H9 (cell line): ENCODE data around the gene RCAN1. TPM values are rescaled to one million over a fixed set of nuclear protein-coding genes. Genes with fewer than 3 reads are reported as not detected.

ENCODE experiments used
- DNase-seq: peaks from one replicate; pipeline ENCODE4 v3.0.0-alpha.2; 2017
- H2AFZ ChIP-seq: one replicate; pipeline ENCODE4 v1.6.1; 2013; ENCODE audit warnings: mild to moderate bottlenecking, low read length, control low read depth, moderate library complexity
- H2AK5ac ChIP-seq: 2 replicates; pipeline ENCODE4 v1.6.1; 2013; ENCODE audit warnings: low read length, control low read depth, mixed read lengths; ENCODE audit not compliant: insufficient read length
- H2BK120ac ChIP-seq: one replicate; pipeline ENCODE4 v1.6.1; 2013; ENCODE audit warnings: low read depth, mild to moderate bottlenecking, low read length, control low read depth, inconsistent platforms; ENCODE audit not compliant: poor library complexity, severe bottlenecking
- H2BK12ac ChIP-seq: 2 replicates; pipeline ENCODE4 v1.6.1; 2013; ENCODE audit warnings: low read length, control low read depth, mixed read lengths, low read depth; ENCODE audit not compliant: insufficient read length
- H2BK15ac ChIP-seq: 2 replicates; pipeline ENCODE4 v1.6.1; 2013; ENCODE audit warnings: low read depth, low read length, control low read depth
- H2BK20ac ChIP-seq: one replicate; pipeline ENCODE4 v1.6.1; 2013; ENCODE audit warnings: low read depth, mild to moderate bottlenecking, low read length, control low read depth, inconsistent platforms; ENCODE audit not compliant: poor library complexity, severe bottlenecking
- H2BK5ac ChIP-seq: 2 replicates; pipeline ENCODE4 v1.6.1; 2013; ENCODE audit warnings: low read length, control low read depth, mixed read lengths; ENCODE audit not compliant: insufficient read length
- H3K14ac ChIP-seq: 2 replicates; pipeline ENCODE4 v1.6.1; 2013; ENCODE audit warnings: low read length, control low read depth; ENCODE audit not compliant: insufficient read depth
- H3K18ac ChIP-seq: 2 replicates; pipeline ENCODE4 v1.6.1; 2013; ENCODE audit warnings: low read depth, mild to moderate bottlenecking, mixed read lengths, low read length, control low read depth; ENCODE audit not compliant: insufficient read length
- H3K23ac ChIP-seq: 2 replicates; pipeline ENCODE4 v1.6.1; 2013; ENCODE audit warnings: low read length, control low read depth, mixed read lengths, low read depth; ENCODE audit not compliant: insufficient read length
- H3K23me2 ChIP-seq: 2 replicates; pipeline ENCODE4 v1.6.1; 2013; ENCODE audit warnings: low read depth, mild to moderate bottlenecking, mixed read lengths, low read length, control low read depth; ENCODE audit not compliant: insufficient read length, poor library complexity, severe bottlenecking
- H3K27ac ChIP-seq: 2 replicates; pipeline ENCODE4 v1.5.1; 2013; ENCODE audit warnings: low read length, control low read depth, mixed read lengths, low read depth; ENCODE audit not compliant: insufficient read length
- H3K27me3 ChIP-seq: 2 replicates; pipeline ENCODE4 v1.6.1; 2013; ENCODE audit warnings: low read length, control low read depth, inconsistent platforms; ENCODE audit not compliant: insufficient read depth
- H3K4ac ChIP-seq: 2 replicates; pipeline ENCODE4 v1.6.1; 2013; ENCODE audit warnings: low read depth, mild to moderate bottlenecking, control low read depth, inconsistent platforms, low read length, moderate library complexity
- H3K4me1 ChIP-seq: 2 replicates; pipeline ENCODE4 v1.6.1; 2013; ENCODE audit warnings: low read length, control low read depth, inconsistent platforms; ENCODE audit not compliant: insufficient read depth
- H3K4me2 ChIP-seq: 2 replicates; pipeline ENCODE4 v1.6.1; 2013; ENCODE audit warnings: low read length, control low read depth, mixed read lengths; ENCODE audit not compliant: insufficient read length, insufficient read depth
- H3K56ac ChIP-seq: 2 replicates; pipeline ENCODE4 v1.6.1; 2013; ENCODE audit warnings: low read depth, mild to moderate bottlenecking, mixed read lengths, low read length, control low read depth; ENCODE audit not compliant: insufficient read length
- H3K79me1 ChIP-seq: 2 replicates; pipeline ENCODE4 v1.6.1; 2013; ENCODE audit warnings: low read depth, mild to moderate bottlenecking, moderate library complexity, low read length, control low read depth, inconsistent platforms; ENCODE audit not compliant: insufficient read depth, poor library complexity, severe bottlenecking
- H3K79me2 ChIP-seq: 2 replicates; pipeline ENCODE4 v1.6.1; 2013; ENCODE audit warnings: low read length, control low read depth, inconsistent platforms; ENCODE audit not compliant: insufficient read depth
- H3K9ac ChIP-seq: 2 replicates; pipeline ENCODE4 v1.6.1; 2013; ENCODE audit warnings: low read length, control low read depth, mixed read lengths; ENCODE audit not compliant: insufficient read length; ENCODE audit errors: extremely low read depth
- H3K9me3 ChIP-seq: one replicate; pipeline ENCODE4 v1.6.1; 2013; ENCODE audit warnings: low read depth, low read length, inconsistent platforms; ENCODE audit not compliant: control insufficient read depth
- H3T11ph ChIP-seq: one replicate; pipeline ENCODE4 v1.6.1; 2013; ENCODE audit warnings: mild to moderate bottlenecking, low read length, control low read depth, inconsistent platforms
- H4K20me1 ChIP-seq: one replicate; pipeline ENCODE4 v1.6.1; 2013; ENCODE audit not compliant: control insufficient read depth, insufficient read length, insufficient read depth
- H4K5ac ChIP-seq: 2 replicates; pipeline ENCODE4 v1.6.1; 2013; ENCODE audit warnings: low read depth, mild to moderate bottlenecking, mixed read lengths, low read length, control low read depth; ENCODE audit not compliant: insufficient read length
- H4K8ac ChIP-seq: replicated peaks from 2 replicates; pipeline ENCODE4 v1.6.1; 2013; ENCODE audit warnings: low read length, control low read depth, mixed read lengths, low read depth; ENCODE audit not compliant: insufficient read length
- H4K91ac ChIP-seq: 2 replicates; pipeline ENCODE4 v1.6.1; 2013; ENCODE audit warnings: low read depth, mild to moderate bottlenecking, moderate library complexity, mixed read lengths, low read length, control low read depth; ENCODE audit not compliant: insufficient read length
- H3K27ac Mint-ChIP-seq, 3 experiments: 2 replicates in 2 of 3; 3 replicates in 1 of 3; pipeline ENCODE4 v1.8.0; 2020 to 2021; ENCODE audit warnings: mixed read lengths in 3 of 3, mild to moderate bottlenecking in 1 of 3, moderate library complexity in 1 of 3
- H3K27me3 Mint-ChIP-seq: 2 replicates; pipeline ENCODE4 v1.8.0; 2021; ENCODE audit warnings: low read depth, mild to moderate bottlenecking, moderate library complexity, mixed read lengths
- H3K36me3 Mint-ChIP-seq, 3 experiments: 2 replicates in 2 of 3; 3 replicates in 1 of 3; pipeline ENCODE4 v1.8.0; 2020 to 2021; ENCODE audit warnings: low read depth in 3 of 3, mixed read lengths in 3 of 3; ENCODE audit not compliant: insufficient read depth in 1 of 3
- H3K4me1 Mint-ChIP-seq, 2 experiments: 2 replicates each; pipeline ENCODE4 v1.8.0; 2020; ENCODE audit warnings: mixed read lengths in 2 of 2
- H3K4me3 Mint-ChIP-seq, 2 experiments: 2 replicates in 1 of 2; 3 replicates in 1 of 2; pipeline ENCODE4 v1.8.0; 2020 to 2021; ENCODE audit warnings: mild to moderate bottlenecking in 2 of 2, mixed read lengths in 2 of 2, moderate library complexity in 1 of 2
- H3K9me3 Mint-ChIP-seq, 2 experiments: 2 replicates in 1 of 2; 3 replicates in 1 of 2; pipeline ENCODE4 v1.8.0; 2020; ENCODE audit warnings: mild to moderate bottlenecking in 2 of 2, mixed read lengths in 2 of 2, moderate library complexity in 1 of 2
- CTCF ChIP-seq: fragments of 200-600 bp; sonication (generic); conservative IDR thresholded peaks from 3 replicates; pipeline ENCODE4 v1.8.0; 2021; ENCODE audit warnings: antibody characterized with exemption, mild to moderate bottlenecking
- WGBS: extraction: QIAGEN DNeasy Blood & Tissue Kit; methylation state at CpG from one replicate; pipeline ENCODE4 v1.1.7; 2013; ENCODE audit warnings: missing lambda C conversion rate, low lambda C conversion rate, mixed read lengths; ENCODE audit not compliant: insufficient read length; ENCODE audit errors: extremely low coverage; 5-methylcytosine and 5-hydroxymethylcytosine counted together
- total RNA-seq: library from RNA; stranded (reverse); gene quantifications from 2 replicates; pipeline ENCODE4 v1.2.1, GENCODE V29; 2021

The RCAN1 gene
- total RNA-seq, 1 experiment from 2014 or later, result 7.0 TPM

- Histone ChIP-seq H3K4ac (no peak overlapping the region), H2BK120ac (no peak overlapping the region), H2BK20ac (no peak overlapping the region), H4K5ac (no peak overlapping the region), H4K8ac (no peak overlapping the region), H3K23me2 (no peaks in the 10 kb centered on the region), H2BK12ac (no peak overlapping the region), H3K27me3 (no peaks in the 10 kb centered on the region), H4K20me1 (no peaks in the 10 kb centered on the region), H3K4me2 (no peak overlapping the region), H3K14ac (no peak overlapping the region), H3K79me1 (no peaks in the 10 kb centered on the region), H3K79me2 (no peaks in the 10 kb centered on the region), H4K91ac (no peak overlapping the region), H3T11ph (no peak overlapping the region), H2AK5ac (no peak overlapping the region), H2AFZ (no peak overlapping the region), H3K27ac (no peak overlapping the region), H3K56ac (no peak overlapping the region), H2BK15ac (no peak overlapping the region), H2BK5ac (no peak overlapping the region), H3K4me1 (no peaks in the 10 kb centered on the region), H3K9ac (no peak overlapping the region), H3K18ac (no peak overlapping the region), H3K23ac (no peak overlapping the region), H3K9me3 (no peaks in the 10 kb centered on the region)
- no peak overlapping the region for H3K4me3 Mint-ChIP-seq
- H3K27ac Mint-ChIP-seq, result no peak overlapping the region
- peaks cover 16 to 17% of the 10 kb centered on the region in 2 experiments for H3K9me3 Mint-ChIP-seq
- no peak for DNase-seq
- no peak for TF ChIP-seq CTCF
- peaks cover 2% of the 10 kb centered on the region; the same call in 1 of the 2 replicates for H3K27me3 Mint-ChIP-seq
- peaks cover 6 to 14% (median 8%) of the 10 kb centered on the region in 3 experiments for H3K36me3 Mint-ChIP-seq
- WGBS, result no CpG with 5 or more reads among the region's 4 CpGs
- H3K4me1 Mint-ChIP-seq, result peaks cover 11 to 12% of the 10 kb centered on the region in 2 experiments
Measured at GRCh38 chr21:34554227-34554626, 60.7 kb downstream of the RCAN1 start.
